ENCODE results near the gene PSMB5.
"Not testable (repeated sequence)": the region's sequence is repeated elsewhere in the genome, so short reads cannot be mapped to it uniquely, and the experiment has no call there.

Gene PSMB5

GRCh38 chr14:23043145-23043544 is 8.4 kb upstream of the PSMB5 start:
- DNase-seq = no peak

GRCh38 chr14:23042162-23042965 is 7.7 kb upstream of the PSMB5 start, which contains the start of gene PSMB11:
TSS of gene PSMB11 (plus strand) at chr14:23042212. CDS start at chr14:23042226, 14 bp downstream.
- no peak for DNase-seq

- DNase-seq = no peak
Observed at GRCh38 chr14:23041729-23042128, 7.0 kb upstream of the PSMB5 start.

GRCh38 chr14:23040100-23040499 is 5.4 kb upstream of the PSMB5 start:
- DNase-seq = no peak

GRCh38 chr14:23035303-23036144 is 824 bp upstream of the PSMB5 start:
- no peak for DNase-seq

GRCh38 chr14:23033801-23034497 is 751 bp downstream of the PSMB5 start:
- DNase-seq = no peak

- DNase-seq = no peak
Observed at GRCh38 chr14:23033251-23033727, 1.4 kb downstream of the PSMB5 start.

GRCh38 chr14:23030936-23031335 is 3.8 kb downstream of the PSMB5 start:
- DNase-seq = no peak

GRCh38 chr14:23028799-23029198 is 5.9 kb downstream of the PSMB5 start:
- DNase-seq = no peak

- no peak for DNase-seq
Observed at GRCh38 chr14:23025151-23025814, 9.4 kb downstream of the PSMB5 start.

GRCh38 chr14:23024612-23025075 is 10.1 kb downstream of the PSMB5 start:
- DNase-seq = no peak

- DNase-seq = no peak
Observed at GRCh38 chr14:23023795-23024152, 10.9 kb downstream of the PSMB5 start.

GRCh38 chr14:23023022-23023794 is 11.5 kb downstream of the PSMB5 start:
- no peak for DNase-seq

- DNase-seq = no peak
Observed at GRCh38 chr14:23021889-23022442, 12.7 kb downstream of the PSMB5 start.

- DNase-seq = no peak
Observed at GRCh38 chr14:23021434-23021833, 13.3 kb downstream of the PSMB5 start.

GRCh38 chr14:23020143-23021128 is 14.3 kb downstream of the PSMB5 start:
- DNase-seq = no peak

- DNase-seq = no peak
Observed at GRCh38 chr14:23018107-23018506, 16.6 kb downstream of the PSMB5 start.

GRCh38 chr14:23017091-23017490 is 17.6 kb downstream of the PSMB5 start:
- no peak for DNase-seq

GRCh38 chr14:23015618-23016017 is 19.1 kb downstream of the PSMB5 start:
- no peak for DNase-seq

GRCh38 chr14:23013749-23014054 is 21.0 kb downstream of the PSMB5 start:
- DNase-seq = not testable (repeated sequence)

Measured in kidney glomerular epithelial cell (primary cell).